ENCODE results near the gene REEP3. TPM values are rescaled to one million over a fixed set of nuclear protein-coding genes. Genes with fewer than 3 reads are reported as not detected.
"Not testable (repeated sequence)": the region's sequence is repeated elsewhere in the genome, so short reads cannot be mapped to it uniquely, and the experiment has no call there.

Gene REEP3
- total and polyA plus RNA-seq, 12 donors: 9.9 to 27.7 (median 17.2) TPM

DNA sequence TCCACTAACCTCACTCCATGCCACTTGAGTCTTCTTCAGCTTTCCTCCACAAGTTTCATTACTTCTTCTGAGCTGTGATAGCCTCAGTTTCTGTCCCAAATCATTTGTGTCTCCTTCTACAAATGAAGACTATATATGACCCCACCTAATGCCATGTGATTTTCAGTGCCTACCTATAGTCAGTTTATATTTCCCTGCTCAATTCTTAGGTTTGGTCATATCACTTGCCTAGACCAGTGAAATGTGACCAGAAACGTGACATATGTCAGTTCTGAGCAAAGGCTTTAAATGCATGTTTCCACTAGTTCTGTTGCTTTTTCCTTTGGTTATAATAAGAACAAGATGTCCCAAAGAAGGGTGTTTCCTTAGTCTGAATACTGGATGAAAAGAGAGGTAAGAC lies 24.6 kb upstream of the REEP3 start:
- Histone ChIP-seq H3K27ac (no peak overlapping the region), H3K4me1 (peaks cover 0 to 34% (median 21%) of the 10 kb centered on the region in 9 donors), H3K27me3 (no peaks in the 10 kb centered on the region), H3K9me3 (no peaks in the 10 kb centered on the region), H3K4me3 (no peak overlapping the region), H3K36me3 (no peaks in the 10 kb centered on the region)
- ATAC-seq (no peak), DNase-seq (no peak)
- TF ChIP-seq, protein P1, sequence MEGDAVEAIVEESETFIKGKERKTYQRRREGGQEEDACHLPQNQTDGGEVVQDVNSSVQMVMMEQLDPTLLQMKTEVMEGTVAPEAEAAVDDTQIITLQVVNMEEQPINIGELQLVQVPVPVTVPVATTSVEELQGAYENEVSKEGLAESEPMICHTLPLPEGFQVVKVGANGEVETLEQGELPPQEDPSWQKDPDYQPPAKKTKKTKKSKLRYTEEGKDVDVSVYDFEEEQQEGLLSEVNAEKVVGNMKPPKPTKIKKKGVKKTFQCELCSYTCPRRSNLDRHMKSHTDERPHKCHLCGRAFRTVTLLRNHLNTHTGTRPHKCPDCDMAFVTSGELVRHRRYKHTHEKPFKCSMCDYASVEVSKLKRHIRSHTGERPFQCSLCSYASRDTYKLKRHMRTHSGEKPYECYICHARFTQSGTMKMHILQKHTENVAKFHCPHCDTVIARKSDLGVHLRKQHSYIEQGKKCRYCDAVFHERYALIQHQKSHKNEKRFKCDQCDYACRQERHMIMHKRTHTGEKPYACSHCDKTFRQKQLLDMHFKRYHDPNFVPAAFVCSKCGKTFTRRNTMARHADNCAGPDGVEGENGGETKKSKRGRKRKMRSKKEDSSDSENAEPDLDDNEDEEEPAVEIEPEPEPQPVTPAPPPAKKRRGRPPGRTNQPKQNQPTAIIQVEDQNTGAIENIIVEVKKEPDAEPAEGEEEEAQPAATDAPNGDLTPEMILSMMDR (IDR thresholded peaks at IDR 0.05): no peak
- 80 to 88% methylated on average over 1 of the region's 1 CpG for WGBS, 2 donors
- intact Hi-C loops (cut with DNase I): no loop called here

DNA sequence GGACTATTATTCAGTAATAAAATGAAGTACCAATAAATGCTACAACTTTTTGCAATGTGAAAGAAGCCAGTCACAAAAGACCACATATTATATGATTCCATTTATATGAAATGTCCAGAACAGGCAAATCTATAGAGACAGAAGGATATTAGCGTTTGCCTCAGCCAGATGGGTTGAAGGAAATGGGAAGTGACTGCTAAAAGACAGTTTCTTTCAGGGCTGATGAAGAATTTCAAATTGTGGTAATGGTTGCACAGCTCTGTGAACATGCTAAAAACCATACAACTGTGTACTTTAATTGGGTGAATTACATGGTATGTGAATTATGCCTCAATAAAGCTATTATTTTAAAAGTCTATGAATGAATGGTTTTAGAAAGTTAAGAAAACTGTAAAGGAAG lies 23.9 kb upstream of the REEP3 start:
- Histone ChIP-seq H3K4me3 (no peak overlapping the region), H3K36me3 (no peaks in the 10 kb centered on the region), H3K4me1 (peaks cover 0 to 27% (median 15%) of the 10 kb centered on the region in 9 donors), H3K9me3 (no peaks in the 10 kb centered on the region), H3K27me3 (no peaks in the 10 kb centered on the region), H3K27ac (no peak overlapping the region)
- ATAC-seq (no peak), DNase-seq (no peak)
- TF ChIP-seq, protein P1 (IDR thresholded peaks at IDR 0.05): no peak
- intact Hi-C loops (cut with DNase I): no loop called here
- WGBS, 2 donors: 63 to 66% methylated on average over 1 of the region's 1 CpG

DNA sequence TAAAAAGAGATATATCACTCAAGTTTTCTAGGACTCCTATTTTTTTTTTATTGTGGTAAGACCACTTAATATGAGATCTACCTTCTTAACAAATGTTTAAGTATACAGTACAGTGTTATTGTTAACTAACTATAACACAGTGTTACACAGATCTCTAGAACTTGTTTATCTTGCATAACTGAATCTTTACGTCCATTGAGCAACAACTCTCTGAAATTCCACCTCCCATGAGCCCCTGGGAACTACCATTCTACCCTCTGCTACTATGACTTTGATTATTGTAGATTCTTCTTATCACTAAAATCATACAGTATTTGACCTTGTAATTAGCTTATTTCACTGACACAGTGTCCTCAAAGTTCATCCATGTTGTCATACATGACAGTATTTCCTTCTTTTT lies 22.5 kb upstream of the REEP3 start:
- no peaks in the 10 kb centered on the region for H3K27me3 ChIP-seq
- H3K4me1 ChIP-seq: peaks cover 0 to 27% (median 9%) of the 10 kb centered on the region in 9 donors
- no peaks in the 10 kb centered on the region for H3K9me3 ChIP-seq
- no peaks in the 10 kb centered on the region for H3K36me3 ChIP-seq
- ATAC-seq (no peak), DNase-seq (no peak)
- no peak overlapping the region for H3K27ac ChIP-seq
- no peak overlapping the region for H3K4me3 ChIP-seq
- TF ChIP-seq, protein P1 (IDR thresholded peaks at IDR 0.05): no peak
- intact Hi-C loops (cut with DNase I): no loop called here
- WGBS, 2 donors: 72 to 78% methylated on average over 1 of the region's 1 CpG

DNA sequence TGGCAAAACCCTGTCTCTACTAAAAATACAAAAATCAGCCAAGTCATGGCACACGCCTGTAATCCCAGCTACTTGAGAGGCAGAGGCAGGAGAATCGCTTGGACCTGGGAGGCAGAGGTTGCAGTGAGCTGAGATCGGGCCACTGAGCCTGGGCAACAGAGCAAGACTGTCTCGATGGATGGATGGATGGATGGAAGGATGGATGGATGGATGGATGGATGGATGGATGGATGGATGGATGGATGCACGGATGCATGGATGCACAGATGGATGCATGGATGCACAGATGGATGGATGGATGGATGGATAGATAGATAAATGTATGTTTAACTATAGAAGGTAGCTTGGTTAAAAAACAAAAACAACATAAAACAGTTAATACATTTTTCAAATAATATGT lies 20.6 kb upstream of the REEP3 start:
- peaks cover 0 to 38% (median 15%) of the 10 kb centered on the region in 9 donors for H3K4me1 ChIP-seq
- H3K27ac ChIP-seq; H3K36me3 ChIP-seq; intact Hi-C loops (cut with DNase I); DNase-seq; ATAC-seq; H3K9me3 ChIP-seq; H3K4me3 ChIP-seq; H3K27me3 ChIP-seq: not testable (repeated sequence)
- 93 to 94% methylated on average over 5 of the region's 5 CpGs for WGBS, 2 donors

DNA sequence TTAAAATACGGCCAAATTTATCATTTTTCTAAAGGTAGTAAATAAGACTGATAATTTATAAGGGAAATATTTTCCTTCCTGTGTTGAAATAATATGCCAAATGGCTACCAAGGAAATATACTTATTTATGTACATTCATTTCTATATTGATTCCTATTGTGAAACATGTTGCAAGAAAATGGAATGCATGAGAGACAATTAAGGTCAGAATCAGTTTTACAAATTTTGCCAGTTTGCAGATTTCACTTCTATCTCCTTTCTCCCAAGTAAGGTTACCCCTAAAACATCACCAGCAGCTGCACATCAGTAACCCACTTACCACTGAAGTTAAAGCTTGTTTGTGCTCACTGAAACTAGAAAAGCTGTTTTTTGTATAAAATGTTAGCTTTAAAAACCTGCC lies 19.2 kb upstream of the REEP3 start:
- intact Hi-C loops (cut with DNase I): no loop called here
- H3K36me3 ChIP-seq: no peaks in the 10 kb centered on the region
- TF ChIP-seq, protein P1 (IDR thresholded peaks at IDR 0.05): no peak
- no peak overlapping the region for H3K27ac ChIP-seq
- WGBS, 2 donors: 95 to 100% methylated on average over 1 of the region's 1 CpG
- peaks cover 0 to 52% (median 18%) of the 10 kb centered on the region in 9 donors for H3K4me1 ChIP-seq
- ATAC-seq: no peak
- DNase-seq: no peak
- no peak overlapping the region for H3K4me3 ChIP-seq
- H3K27me3 ChIP-seq: no peaks in the 10 kb centered on the region
- H3K9me3 ChIP-seq: no peaks in the 10 kb centered on the region
